Nephron (organoid): ENCODE results near the gene KIAA0753.

Experiments used
- H3K27ac Mint-ChIP-seq, 3 experiments: 2 replicates each; pipeline ENCODE4 v1.8.0; 2020; ENCODE audit warnings: mixed read lengths in 3 of 3, mild to moderate bottlenecking in 2 of 3, moderate library complexity in 1 of 3
- H3K27me3 Mint-ChIP-seq: 2 replicates; pipeline ENCODE4 v1.8.0; 2021; ENCODE audit warnings: low read depth, mild to moderate bottlenecking, moderate library complexity, mixed read lengths
- H3K36me3 Mint-ChIP-seq: 2 replicates; pipeline ENCODE4 v1.8.0; 2020; ENCODE audit warnings: low read depth, mixed read lengths
- H3K4me1 Mint-ChIP-seq: 2 replicates; pipeline ENCODE4 v1.8.0; 2020; ENCODE audit warnings: mixed read lengths
- H3K4me3 Mint-ChIP-seq, 3 experiments: 2 replicates each; pipeline ENCODE4 v1.8.0; 2020; ENCODE audit warnings: mild to moderate bottlenecking in 3 of 3, mixed read lengths in 3 of 3, moderate library complexity in 2 of 3
- H3K9me3 Mint-ChIP-seq: 2 replicates; pipeline ENCODE4 v1.8.0; 2020; ENCODE audit warnings: mixed read lengths
- TF ChIP-seq, protein P1 (sequence below), 3 experiments: fragments of 200-600 bp; sonication (generic); IDR thresholded peaks; one replicate each; pipeline ENCODE4 v1.5.0; 2021; ENCODE audit warnings: antibody characterized with exemption in 3 of 3; ENCODE audit not compliant: unreplicated experiment in 3 of 3

The KIAA0753 gene

DNA sequence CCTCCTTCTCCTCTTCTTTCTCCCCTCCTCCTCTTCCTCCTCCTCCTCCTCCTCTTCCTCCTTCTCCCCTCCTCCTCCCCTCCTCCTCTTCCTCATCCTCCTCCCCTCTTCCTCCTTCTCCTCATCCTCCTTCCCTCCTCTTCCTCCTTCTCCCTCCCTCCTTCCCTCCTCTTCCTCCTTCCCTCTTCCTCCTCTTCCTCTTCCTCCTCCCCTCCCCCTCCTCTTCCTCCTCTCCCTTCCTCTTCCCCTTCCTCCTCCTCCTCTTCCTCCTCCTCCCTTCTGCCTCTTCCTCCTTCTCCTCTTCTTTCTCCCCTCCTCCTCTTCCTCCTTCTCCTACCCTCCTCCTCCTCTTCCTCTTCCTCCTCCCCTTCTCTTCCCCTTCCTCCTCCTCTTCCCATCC is 79.1 kb downstream of the KIAA0753 start:
- TF ChIP-seq, protein P1, sequence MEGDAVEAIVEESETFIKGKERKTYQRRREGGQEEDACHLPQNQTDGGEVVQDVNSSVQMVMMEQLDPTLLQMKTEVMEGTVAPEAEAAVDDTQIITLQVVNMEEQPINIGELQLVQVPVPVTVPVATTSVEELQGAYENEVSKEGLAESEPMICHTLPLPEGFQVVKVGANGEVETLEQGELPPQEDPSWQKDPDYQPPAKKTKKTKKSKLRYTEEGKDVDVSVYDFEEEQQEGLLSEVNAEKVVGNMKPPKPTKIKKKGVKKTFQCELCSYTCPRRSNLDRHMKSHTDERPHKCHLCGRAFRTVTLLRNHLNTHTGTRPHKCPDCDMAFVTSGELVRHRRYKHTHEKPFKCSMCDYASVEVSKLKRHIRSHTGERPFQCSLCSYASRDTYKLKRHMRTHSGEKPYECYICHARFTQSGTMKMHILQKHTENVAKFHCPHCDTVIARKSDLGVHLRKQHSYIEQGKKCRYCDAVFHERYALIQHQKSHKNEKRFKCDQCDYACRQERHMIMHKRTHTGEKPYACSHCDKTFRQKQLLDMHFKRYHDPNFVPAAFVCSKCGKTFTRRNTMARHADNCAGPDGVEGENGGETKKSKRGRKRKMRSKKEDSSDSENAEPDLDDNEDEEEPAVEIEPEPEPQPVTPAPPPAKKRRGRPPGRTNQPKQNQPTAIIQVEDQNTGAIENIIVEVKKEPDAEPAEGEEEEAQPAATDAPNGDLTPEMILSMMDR (IDR thresholded peaks at IDR 0.05; ENCODE audit: unreplicated experiment in 3 of 3) = no peak
- Mint-ChIP-seq H3K36me3 (no peaks in the 10 kb centered on the region), H3K27me3 (peaks cover 9% of the 10 kb centered on the region), H3K4me1 (peaks cover 25% of the 10 kb centered on the region), H3K4me3 (no peak overlapping the region), H3K9me3 (no peaks in the 10 kb centered on the region), H3K27ac (no peak overlapping the region)

DNA sequence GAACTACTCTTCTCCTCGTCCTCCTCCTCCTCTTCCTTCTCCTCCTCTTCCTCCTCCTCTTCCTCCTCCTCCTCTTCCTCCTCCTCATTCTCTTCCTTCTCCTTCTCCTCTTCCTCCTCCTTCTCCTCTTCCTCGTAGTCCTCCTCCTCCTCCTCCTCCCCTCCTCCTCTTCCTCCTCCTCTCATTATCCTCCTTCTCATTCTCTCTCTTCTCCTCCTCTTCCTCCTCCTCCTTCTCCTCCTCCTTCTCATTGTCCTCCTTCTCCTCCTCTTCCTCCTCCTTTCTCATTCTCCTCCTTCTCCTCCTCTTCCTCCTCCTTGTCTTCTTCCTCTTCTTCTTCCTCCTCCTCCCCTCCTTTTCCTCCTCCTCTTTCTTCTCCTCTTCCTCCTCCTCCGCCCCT is 80.0 kb downstream of the KIAA0753 start:
- TF ChIP-seq, protein P1 (IDR thresholded peaks at IDR 0.05; ENCODE audit: unreplicated experiment in 3 of 3) = no peak
- Mint-ChIP-seq H3K36me3 (no peaks in the 10 kb centered on the region), H3K9me3 (no peaks in the 10 kb centered on the region), H3K27me3 (peaks cover 10% of the 10 kb centered on the region), H3K4me3 (peak overlapping the region in 1 of 3 experiments; percentile 15), H3K27ac (no peak overlapping the region), H3K4me1 (peaks cover 25% of the 10 kb centered on the region)

DNA sequence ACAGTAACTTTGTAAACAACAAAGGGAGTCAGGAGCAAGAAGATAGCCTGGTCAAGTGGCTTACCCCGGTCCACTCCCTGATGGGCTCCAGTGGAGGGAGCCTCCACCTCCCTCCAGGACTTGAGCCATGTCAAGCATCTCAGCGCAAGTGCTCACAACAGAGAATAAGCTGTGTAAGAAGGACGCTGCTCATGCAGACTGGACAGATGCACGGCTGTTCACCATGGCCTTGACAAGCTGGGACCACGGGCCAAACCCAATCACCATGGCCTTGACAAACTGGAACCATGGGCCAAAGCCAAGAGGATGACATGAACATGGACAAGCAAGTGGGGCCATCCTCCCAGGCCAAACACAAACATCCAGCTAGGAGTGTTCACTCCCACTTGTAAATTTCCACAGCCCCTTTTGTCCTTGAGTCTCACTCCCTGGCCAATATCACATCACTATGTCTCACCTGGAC is 80.7 kb downstream of the KIAA0753 start:
- Mint-ChIP-seq H3K4me1 (peaks cover 28% of the 10 kb centered on the region), H3K36me3 (no peaks in the 10 kb centered on the region), H3K27ac (peak overlapping the region in 2 of 3 experiments; percentile 7 to 92), H3K9me3 (no peaks in the 10 kb centered on the region), H3K4me3 (peak overlapping the region in 1 of 3 experiments; percentile 15), H3K27me3 (peaks cover 18% of the 10 kb centered on the region)
- TF ChIP-seq, protein P1 (IDR thresholded peaks at IDR 0.05; ENCODE audit: unreplicated experiment in 3 of 3) = no peak

DNA sequence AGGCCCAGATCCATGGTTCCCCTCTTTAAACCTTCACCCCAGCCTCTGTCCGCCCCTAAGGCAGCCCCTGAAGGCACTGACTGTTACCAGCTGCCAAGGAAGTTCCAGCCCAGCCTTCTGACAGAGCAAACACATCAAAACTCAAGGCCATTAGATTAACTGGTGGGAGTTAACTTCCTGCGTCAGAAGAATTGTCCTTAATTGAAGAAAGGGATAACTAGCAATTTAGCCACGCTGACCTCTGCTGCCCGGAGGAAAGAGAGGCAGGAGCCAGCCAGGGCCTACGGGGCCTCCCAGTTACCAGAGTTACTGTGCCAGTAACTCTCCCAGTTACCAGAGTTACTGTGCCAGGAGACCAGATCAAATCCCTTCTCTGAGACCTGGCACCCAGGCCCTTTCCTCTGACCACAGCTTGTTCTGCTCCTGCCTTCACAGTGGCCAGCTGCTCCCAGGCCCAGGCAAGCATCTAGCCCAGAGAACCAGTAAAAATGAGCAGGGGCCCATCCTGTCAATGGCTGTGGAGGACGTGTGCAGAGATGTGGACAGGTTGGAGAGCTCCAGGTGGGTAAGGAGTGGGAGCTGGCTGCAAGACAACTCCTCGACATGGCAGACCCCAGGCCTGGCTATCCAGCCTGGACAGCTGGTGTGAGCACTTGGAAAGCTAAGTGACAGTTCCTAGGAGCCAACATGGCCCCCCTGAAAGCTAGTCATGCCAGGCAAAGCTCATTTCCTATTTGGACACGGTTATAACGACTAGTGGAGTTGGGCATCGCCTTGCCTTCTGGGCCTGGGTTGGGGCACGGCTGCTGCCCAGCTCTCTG is 81.4 kb downstream of the KIAA0753 start:
- peaks cover 24% of the 10 kb centered on the region for H3K27me3 Mint-ChIP-seq
- TF ChIP-seq, protein P1 (IDR thresholded peaks at IDR 0.05; ENCODE audit: unreplicated experiment in 3 of 3) = no peak
- no peaks in the 10 kb centered on the region for H3K36me3 Mint-ChIP-seq
- peaks cover 35% of the 10 kb centered on the region for H3K4me1 Mint-ChIP-seq
- H3K4me3 Mint-ChIP-seq = peak overlapping the region; percentile 65 to 77 (median 65)
- peak overlapping the region; percentile 87 to 96 (median 92) for H3K27ac Mint-ChIP-seq
- H3K9me3 Mint-ChIP-seq = no peaks in the 10 kb centered on the region

DNA sequence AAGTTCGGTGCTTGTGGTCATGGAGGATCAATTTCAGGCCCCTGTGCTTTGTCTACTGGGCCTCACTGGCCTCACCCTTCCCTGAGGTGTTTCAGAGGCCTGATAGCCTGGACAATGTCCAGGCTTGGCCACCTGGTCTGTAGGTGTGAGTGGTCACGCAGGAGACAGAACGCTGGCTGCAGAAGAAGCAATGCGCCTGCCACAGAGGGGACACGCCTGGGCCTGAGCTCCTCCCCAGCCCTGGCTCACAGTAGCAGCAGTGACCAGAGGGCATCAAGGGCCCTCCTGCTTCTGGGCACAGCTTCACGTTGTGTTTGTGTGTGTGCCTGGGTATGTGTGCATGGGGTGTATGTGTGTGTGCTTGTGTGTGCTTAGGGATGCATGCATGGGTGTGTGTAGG is 82.2 kb downstream of the KIAA0753 start:
- H3K27me3 Mint-ChIP-seq = peaks cover 33% of the 10 kb centered on the region
- TF ChIP-seq, protein P1 (IDR thresholded peaks at IDR 0.05; ENCODE audit: unreplicated experiment in 3 of 3) = no peak
- H3K9me3 Mint-ChIP-seq = no peaks in the 10 kb centered on the region
- peak overlapping the region; percentile 87 to 96 (median 92) for H3K27ac Mint-ChIP-seq
- peak overlapping the region in 1 of 3 experiments; percentile 75 for H3K4me3 Mint-ChIP-seq
- H3K36me3 Mint-ChIP-seq = no peaks in the 10 kb centered on the region
- H3K4me1 Mint-ChIP-seq = peaks cover 41% of the 10 kb centered on the region
